ENCODE measurements around the gene MMP15. TPM values are rescaled to one million over a fixed set of nuclear protein-coding genes. Genes with fewer than 3 reads are reported as not detected.
"Not testable (repeated sequence)": the region's sequence is repeated elsewhere in the genome, so short reads cannot be mapped to it uniquely, and the experiment has no call there.

The MMP15 gene
- polyA plus RNA-seq, 1 experiment = 0.60 TPM

DNA sequence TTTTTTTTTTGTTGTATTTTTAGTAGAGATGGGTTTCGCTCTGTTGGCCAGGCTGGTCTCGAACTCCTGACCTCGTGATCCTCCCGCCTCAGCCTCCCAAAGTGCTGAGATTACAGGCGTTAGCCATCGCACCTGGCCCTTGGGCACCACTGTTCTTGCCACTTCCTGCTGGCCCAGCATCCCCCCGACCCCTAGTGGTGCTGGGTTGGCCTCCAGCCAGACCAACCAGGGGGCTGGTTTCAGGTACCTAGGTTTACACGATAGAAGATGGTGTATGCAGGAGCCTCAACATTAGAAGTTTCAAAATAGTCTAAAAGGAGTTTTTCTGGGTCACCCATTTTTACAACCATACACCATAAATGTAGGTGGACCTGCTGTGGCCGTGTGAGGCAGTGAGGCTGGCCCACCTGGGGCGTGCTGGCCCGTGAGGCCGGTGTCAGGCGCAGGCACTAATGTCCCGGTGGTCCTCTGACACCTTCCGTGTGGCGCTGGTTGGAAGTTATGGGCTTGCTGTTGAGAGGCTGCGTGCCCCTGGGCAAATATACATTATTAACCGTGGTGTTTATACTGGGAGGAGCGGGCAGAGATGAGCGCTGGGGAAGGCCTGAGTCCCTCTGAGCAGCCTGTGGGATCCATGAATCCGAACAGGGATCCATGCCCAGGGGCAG, 60.2 kb downstream of the MMP15 start:
- DNase-seq (ENCODE audit: low read depth, low spot score) = no peak
- Histone ChIP-seq H3K27me3 (ENCODE audit: control insufficient read depth, insufficient read depth, low read length) (no peaks in the 10 kb centered on the region), H3K4me3 (ENCODE audit: low read depth, low read length) (no peak overlapping the region), H3K27ac (ENCODE audit: low read depth, low read length) (no peak overlapping the region), H3K9me3 (ENCODE audit: control insufficient read depth, insufficient read depth, low read length) (0 out of 2 replicates have a peak, but pooled peaks cover 3% of the 10 kb centered on the region)
- POLR2A ChIA-PET = no interaction called here
- CTCF ChIA-PET = no interaction called here
- TF ChIP-seq, protein P1, sequence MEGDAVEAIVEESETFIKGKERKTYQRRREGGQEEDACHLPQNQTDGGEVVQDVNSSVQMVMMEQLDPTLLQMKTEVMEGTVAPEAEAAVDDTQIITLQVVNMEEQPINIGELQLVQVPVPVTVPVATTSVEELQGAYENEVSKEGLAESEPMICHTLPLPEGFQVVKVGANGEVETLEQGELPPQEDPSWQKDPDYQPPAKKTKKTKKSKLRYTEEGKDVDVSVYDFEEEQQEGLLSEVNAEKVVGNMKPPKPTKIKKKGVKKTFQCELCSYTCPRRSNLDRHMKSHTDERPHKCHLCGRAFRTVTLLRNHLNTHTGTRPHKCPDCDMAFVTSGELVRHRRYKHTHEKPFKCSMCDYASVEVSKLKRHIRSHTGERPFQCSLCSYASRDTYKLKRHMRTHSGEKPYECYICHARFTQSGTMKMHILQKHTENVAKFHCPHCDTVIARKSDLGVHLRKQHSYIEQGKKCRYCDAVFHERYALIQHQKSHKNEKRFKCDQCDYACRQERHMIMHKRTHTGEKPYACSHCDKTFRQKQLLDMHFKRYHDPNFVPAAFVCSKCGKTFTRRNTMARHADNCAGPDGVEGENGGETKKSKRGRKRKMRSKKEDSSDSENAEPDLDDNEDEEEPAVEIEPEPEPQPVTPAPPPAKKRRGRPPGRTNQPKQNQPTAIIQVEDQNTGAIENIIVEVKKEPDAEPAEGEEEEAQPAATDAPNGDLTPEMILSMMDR (IDR thresholded peaks at IDR 0.05; ENCODE audit: low read depth, low read length) = no peak

DNA sequence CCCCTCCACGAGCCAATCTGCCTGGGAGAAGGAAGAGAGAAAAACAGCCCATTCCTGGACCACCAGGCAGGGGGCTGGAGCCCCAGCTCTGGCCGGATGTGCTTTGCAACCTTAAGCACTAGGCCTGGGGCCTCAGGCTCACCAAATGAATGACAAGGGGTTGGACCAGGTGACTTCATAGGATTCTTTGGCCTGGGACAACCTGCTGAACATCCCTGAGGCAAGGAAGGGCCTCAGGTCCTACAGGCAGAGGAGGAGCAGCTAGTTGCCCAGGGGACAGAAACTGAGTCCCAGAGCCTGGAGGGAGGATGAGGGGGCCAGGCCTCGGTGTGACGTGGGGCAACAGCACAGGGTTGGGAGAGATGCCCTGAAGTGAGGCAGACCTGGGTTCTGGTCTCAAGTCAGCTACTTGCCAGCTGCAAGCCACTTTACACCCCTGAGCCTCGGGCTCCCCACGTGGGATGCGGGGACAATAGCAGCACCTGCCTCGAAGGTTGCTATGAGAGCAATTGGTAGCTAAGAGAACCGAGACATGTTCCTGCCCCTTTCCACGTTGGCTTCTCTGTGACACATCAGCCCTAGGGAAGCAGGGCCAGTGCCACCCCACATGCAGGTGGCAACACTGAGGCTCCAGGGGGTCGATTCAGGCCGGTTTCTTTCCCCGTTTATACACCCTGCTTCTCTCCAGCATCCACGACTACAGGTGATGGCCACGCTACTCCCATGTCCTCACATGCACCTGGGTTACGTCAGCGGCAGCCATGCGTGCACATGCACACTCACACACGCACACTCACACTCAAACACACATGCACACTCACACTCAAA, 61.0 kb downstream of the MMP15 start:
- TF ChIP-seq, protein P1 (IDR thresholded peaks at IDR 0.05; ENCODE audit: low read depth, low read length) = no peak
- ChIA-PET POLR2A (no interaction called here), CTCF (no interaction called here)
- Histone ChIP-seq H3K9me3 (ENCODE audit: control insufficient read depth, insufficient read depth, low read length) (0 out of 2 replicates have a peak, but pooled peaks cover 3% of the 10 kb centered on the region), H3K4me3 (ENCODE audit: low read depth, low read length) (no peak overlapping the region), H3K27me3 (ENCODE audit: control insufficient read depth, insufficient read depth, low read length) (no peaks in the 10 kb centered on the region), H3K27ac (ENCODE audit: low read depth, low read length) (no peak overlapping the region)
- no peak for DNase-seq (ENCODE audit: low read depth, low spot score)

DNA sequence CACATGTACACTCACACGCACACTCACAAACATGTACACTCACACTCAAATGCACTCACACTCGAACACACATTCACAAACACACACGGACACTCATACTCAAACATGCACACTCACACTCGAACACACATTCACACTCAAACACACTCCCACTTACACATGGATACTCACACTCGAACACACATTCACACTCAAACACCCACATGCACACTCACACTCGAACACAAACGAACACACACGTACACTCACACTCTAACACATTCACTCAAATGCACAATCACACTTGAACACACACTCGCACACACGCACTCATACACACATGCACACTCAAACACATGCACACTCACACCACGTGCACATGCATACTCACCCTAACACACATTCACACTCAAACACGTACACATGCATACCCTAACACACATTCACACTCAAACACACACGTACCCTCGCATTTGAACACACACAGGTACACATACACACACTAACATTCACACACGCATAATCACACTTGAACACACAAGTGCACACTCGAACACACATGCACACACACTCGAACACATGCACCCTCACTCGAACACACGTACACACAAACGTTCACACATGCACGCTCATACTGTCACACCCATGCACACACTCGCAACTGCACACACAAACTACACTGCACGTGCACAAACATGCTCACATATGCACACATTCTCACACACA, 61.8 kb downstream of the MMP15 start:
- no peak overlapping the region for H3K4me3 ChIP-seq (ENCODE audit: low read depth, low read length)
- TF ChIP-seq, protein P1 (IDR thresholded peaks at IDR 0.05; ENCODE audit: low read depth, low read length) = no peak
- H3K27me3 ChIP-seq (ENCODE audit: control insufficient read depth, insufficient read depth, low read length) = no peaks in the 10 kb centered on the region
- 0 out of 2 replicates have a peak, but pooled peaks cover 3% of the 10 kb centered on the region for H3K9me3 ChIP-seq (ENCODE audit: control insufficient read depth, insufficient read depth, low read length)
- no peak for DNase-seq (ENCODE audit: low read depth, low spot score)
- CTCF ChIA-PET = no interaction called here
- H3K27ac ChIP-seq (ENCODE audit: low read depth, low read length) = no peak overlapping the region
- POLR2A ChIA-PET = no interaction called here

DNA sequence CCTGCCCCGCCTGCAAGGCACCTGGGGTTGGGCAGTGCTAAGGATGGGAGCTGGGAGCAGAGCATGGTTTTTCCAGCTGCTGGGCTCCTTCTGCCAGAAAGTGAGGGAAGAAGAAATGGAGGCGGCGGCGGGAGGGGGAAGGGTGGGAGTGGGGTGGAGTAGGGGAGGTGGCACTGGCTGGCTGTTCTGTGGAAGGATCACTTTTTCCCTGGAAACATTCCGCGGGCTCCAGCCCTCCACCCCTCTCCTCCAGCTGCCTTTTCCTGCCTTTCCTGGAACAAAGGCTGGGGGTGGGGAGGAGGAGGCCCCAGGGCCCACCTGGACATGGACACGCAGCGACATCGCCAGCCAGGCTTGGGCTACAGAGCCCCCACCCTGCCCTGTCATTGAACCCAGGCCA, 62.5 kb downstream of the MMP15 start:
- H3K4me3 ChIP-seq (ENCODE audit: low read depth, low read length) = no peak overlapping the region
- H3K27me3 ChIP-seq (ENCODE audit: control insufficient read depth, insufficient read depth, low read length) = peaks cover 3% of the 10 kb centered on the region
- H3K27ac ChIP-seq (ENCODE audit: low read depth, low read length) = no peak overlapping the region
- ChIA-PET CTCF (no interaction called here), POLR2A (no interaction called here)
- DNase-seq (ENCODE audit: low read depth, low spot score) = no peak
- TF ChIP-seq, protein P1 (IDR thresholded peaks at IDR 0.05; ENCODE audit: low read depth, low read length) = no peak
- H3K9me3 ChIP-seq (ENCODE audit: control insufficient read depth, insufficient read depth, low read length) = 0 out of 2 replicates have a peak, but pooled peaks cover 3% of the 10 kb centered on the region

DNA sequence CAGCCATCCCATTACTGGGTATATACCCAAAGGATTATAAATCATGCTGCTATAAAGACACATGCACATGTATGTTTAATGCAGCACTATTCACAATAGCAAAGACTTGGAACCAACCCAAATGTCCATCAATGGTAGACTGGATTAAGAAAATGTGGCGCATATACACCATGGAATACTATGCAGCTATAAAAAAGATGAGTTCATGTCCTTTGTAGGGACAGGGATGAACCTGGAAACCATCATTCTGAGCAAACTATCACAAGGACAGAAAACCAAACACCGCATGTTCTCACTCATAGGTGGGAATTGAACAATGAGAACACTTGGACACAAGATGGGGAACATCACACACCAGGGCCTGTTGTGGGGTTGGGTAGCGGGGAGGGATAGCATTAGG, 64.8 kb downstream of the MMP15 start:
- DNase-seq (ENCODE audit: low read depth, low spot score); H3K9me3 ChIP-seq (ENCODE audit: control insufficient read depth, insufficient read depth, low read length); H3K27ac ChIP-seq (ENCODE audit: low read depth, low read length); POLR2A ChIA-PET; H3K4me3 ChIP-seq (ENCODE audit: low read depth, low read length); CTCF ChIA-PET: not testable (repeated sequence)
- H3K27me3 ChIP-seq (ENCODE audit: control insufficient read depth, insufficient read depth, low read length) = peaks cover 13% of the 10 kb centered on the region
